ENCODE measurements around the gene SIGLEC10.

SIGLEC10 gene

GRCh38 chr19:51391073-51391611 is 26.3 kb downstream of the SIGLEC10 start:
- DNase-seq, result no peak

DNA sequence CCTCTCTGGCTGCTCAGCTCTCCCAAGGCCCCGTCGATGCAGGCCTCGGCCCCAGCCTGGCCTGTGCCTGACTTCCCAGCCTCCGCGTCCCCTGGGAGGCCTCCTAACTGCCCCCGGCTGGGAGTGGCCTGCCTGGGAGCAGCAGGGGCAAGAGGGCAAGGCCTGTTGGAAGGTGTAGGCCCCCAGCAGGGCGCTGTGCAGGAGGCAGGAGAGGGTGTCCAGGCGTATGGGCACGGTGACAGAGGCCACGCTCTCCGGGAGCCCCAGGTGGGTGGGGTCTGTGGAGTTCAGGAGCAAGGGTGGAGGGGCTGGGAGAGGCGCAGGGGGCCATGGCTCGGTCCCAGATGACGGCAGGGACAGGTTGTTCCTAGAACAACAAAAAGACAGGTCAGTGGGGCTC is 28.3 kb downstream of the SIGLEC10 start:
- no peak for DNase-seq

DNA sequence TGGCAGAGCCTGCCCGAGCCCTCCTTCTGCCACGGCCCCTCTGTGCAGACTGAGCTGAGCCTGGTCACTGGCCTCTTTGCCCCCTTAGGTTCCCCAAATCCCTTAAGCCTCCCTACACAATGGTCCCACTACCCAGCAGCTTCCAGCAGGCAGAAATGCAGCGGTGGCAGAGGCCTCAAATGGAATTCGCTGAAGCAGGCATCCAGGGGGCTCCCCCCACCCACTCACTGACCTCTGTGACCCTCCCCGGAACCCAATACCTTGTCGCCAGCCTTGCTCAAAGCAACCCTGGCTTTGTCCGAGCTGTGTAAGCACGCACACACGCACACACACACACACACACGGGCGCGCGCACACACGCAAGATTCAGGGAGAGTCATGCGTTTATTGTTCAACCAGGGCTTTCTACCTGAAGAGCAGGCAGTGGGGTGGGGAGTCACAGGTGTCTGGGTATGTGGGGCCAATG is 29.5 kb downstream of the SIGLEC10 start, which contains the start of gene LIM2:
TSS of gene LIM2 (minus strand) at position 51 of the 466 bp plus-strand sequence. CDS start 531 bp downstream, outside the sequence.
- DNase-seq, result no peak

DNA sequence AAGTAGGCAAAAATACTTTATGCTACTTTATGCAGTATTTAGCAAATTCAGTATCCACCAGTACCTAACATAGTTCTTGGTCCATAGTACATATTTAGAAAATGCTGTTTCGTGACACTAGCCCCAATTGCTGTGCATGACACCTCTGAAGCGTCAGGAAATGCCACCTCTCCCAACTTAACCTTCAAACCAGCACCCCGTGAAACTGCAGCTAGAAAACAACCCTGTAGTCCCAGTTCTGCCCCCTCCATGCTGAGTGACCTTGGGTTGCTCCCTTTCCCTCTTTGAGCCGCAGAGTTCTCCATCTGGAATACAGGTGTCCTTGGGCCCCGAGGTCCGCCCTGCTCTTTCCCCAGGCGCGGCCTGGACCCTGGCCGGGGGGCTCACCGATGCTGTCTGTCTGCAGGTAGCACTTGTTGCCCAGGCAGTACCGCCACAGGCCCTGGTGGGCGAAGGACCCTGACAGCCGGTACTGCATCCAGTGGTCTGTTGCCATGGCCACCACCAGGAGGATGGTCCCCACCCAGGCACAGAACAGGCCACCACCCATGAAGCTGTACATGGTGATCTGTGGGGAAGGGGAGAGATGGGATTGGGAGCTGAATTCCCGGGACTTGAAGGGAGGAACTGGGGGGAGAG is 30.4 kb downstream of the SIGLEC10 start:
- peak; percentile 33 for DNase-seq

- no peak for DNase-seq
Measured at GRCh38 chr19:51382004-51382403, 35.4 kb downstream of the SIGLEC10 start.

- no peak for DNase-seq
Measured at GRCh38 chr19:51380379-51380778, 37.1 kb downstream of the SIGLEC10 start.

- DNase-seq, result no peak
Measured at GRCh38 chr19:51377422-51377821, 40.0 kb downstream of the SIGLEC10 start.

GRCh38 chr19:51375504-51376221 is 41.8 kb downstream of the SIGLEC10 start:
- peak; percentile 49 for DNase-seq

DNA sequence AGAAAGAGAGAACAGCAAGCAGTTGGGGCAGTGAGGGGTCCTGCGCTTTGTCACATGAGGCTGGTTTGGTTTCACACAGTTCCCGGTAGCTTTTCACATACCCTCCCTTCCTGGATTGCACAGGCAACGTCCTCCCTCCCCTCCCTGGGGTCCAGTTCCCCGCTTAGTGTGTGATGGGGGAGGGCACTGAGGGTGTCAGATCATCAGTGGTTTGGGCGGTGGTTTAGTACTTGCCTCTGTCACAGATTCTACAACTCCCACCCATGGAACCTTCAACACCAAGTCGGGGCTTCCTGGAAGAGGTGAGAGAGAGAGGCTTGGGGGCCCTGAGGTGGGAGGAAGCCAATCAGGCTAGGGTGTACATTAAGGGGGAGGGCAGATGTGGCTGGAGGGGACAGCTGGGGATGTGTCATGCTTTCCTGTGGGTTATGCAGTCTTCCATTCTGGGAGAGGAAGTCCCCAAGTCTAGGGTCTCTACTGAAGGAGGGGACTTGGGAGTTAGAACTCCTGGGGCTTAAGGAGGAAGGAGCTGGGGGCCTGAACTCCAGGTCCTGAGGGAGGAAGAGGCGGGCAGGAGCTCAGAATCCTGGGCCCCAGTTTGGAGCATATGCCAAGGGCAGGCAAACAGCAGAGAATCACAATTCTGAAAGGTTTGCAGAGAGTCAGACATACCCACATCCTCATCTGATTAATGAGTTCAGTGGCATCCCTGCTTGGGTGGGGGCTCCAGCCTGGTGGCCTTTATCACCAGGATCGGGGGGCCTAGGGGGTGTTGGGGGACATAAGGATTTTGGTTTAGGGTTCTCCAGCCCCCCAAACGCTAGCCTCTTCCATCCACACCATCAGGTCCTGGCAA is 44.6 kb downstream of the SIGLEC10 start, which contains the start of gene NKG7:
TSS of gene NKG7 (minus strand) at position 6 of the 856 bp plus-strand sequence. CDS start 119 bp downstream, outside the sequence.
- peak; percentile 83 for DNase-seq

- no peak for DNase-seq
Measured at GRCh38 chr19:51372021-51372648, 45.3 kb downstream of the SIGLEC10 start.

DNA sequence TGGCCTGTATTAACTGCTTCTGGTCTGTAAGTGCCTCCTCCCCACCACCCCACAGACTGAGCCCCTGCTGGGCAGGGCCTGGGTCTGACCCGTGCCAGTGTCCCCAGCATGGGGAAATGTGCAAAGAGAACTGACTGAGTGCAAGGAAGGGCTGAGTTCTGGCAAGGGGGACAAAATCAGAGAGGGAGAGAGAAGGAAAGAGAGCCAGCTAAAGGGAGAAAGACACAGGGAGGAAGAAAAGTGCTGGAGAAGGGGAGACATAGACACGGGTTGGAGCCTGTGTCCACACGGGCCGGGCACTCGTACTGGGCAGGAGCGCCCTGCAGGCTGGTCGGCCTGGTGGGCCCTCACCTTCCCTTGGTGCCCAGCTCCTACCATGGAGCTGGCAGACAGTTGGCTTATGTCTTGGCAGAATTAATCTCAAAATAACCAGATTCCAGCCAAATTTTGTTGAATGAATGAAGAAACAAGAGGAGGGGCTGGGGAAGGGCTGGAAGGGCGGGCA is 46.2 kb downstream of the SIGLEC10 start:
- DNase-seq, result no peak

DNA sequence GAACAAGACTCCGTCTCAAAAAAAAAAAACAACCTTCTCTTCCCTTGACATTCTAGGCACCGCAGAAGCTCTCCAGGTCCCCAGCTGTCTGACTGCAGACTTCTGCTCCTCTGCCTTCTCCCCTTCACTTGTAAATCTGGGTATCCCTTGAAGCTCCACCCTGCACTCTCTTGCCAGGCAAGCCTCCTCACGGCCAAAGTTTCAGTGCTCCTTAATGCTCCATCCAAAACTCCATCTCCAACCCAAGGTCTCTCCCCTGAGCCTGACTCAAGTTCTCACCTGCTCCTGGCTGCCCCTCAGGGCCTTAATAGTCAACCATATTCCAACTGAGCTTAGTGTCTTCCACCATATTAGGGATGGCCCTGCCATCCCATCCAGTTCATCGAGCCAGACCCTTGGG is 47.2 kb downstream of the SIGLEC10 start:
- no peak for DNase-seq

GRCh38 chr19:51368366-51369282 is 48.8 kb downstream of the SIGLEC10 start, which contains the start of gene CLDND2:
Gene CLDND2, minus strand, starts transcription at chr19:51369003. Its CDS starts 426 bp downstream, at chr19:51368577.
- peak; percentile 29 for DNase-seq

DNA sequence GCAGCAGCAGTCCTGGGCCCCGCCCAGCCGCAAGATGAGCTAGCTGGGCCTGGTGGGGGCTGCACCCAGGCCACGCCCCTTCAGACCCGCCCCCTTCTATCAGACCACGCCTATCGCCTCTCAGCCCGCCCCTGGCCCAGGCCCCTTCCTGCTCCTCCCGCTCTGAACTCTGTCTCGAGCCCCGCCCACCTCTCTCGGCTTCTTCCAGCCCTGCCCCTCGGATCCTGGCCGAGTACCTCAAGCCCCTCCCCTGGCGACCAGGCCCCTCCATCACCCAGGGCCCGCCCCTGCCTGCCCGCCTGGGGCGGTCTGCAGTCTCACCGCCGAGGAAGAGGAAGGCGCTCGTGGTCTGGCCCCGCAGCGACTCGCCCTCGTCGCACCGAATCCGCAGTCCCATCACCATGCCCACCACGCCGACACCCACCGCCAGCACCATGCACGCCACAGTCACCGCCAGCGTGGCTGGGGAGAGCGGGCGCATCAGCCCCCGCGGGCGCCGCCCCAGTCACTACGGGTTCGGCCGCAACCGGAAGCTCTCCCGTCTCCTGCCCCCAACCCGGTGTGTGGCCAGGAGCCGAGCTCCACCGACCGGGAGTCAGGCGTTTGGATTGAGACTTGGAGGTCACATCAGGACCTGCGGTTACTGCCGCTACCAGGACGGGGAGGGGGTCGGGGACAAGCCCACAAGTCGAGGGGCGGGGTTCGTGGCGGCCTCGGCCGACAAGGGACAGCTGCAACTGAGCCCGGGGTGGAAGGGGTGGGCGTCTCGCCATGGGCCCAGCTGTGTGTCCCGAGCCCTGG is 49.7 kb downstream of the SIGLEC10 start:
- peak; percentile 97 for DNase-seq

DNA sequence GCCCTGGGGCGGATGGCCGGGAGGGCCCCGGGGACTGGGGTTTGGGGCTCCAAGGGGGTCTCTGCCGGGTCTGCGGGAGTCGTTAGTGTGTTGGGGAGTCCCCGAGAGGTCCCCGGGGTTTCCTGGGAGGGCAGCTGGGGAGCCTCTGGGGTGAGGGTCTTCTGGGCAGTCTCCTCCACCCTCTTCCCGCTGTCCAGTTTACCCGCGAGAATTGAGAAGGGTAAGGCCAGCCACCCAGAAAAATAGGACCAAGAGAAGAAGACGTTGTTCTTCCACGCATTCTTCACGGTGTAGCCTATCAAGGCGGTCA is 50.2 kb downstream of the SIGLEC10 start:
- no peak for DNase-seq

DNA sequence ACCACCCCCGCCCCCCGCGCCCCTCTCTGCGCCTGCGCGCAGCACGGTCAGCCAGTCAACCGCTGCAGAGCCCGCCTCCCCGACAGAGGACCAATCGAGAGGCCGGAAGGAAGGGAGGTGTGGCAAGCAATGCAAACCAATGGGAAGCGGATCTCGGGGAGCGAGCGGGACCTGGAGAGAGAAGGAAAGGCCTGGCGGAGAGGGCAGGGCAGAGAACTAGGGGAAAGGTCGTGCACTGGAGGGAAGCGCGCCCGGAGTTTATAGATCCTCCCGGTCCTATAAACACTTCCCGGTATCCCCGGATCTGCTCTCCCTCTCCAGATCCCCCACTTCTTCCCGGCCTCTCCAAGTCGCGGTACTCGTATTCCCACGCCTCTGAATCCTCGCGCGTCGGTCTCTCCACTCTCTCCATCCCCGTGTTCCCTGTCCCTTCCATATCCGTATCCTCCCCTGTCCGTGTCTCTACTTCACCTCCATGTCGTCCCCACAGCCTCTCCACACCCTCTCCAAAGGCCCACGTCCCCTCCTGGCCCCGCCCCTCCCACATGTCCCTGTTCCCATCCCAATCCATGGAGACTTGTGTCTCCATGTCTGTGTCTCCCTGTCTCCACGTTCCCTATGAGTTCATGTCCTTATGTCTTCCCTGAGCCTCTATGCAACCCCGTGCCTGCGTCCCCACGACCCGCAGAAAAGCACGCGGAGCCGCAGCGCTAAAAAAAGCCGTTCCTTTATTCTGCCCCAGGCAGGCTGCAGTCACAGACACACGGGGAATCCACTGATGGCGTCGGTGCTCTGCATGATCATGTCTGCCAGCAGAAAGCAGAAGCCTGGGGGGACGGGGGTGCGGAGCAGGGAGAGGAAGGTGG is 50.8 kb downstream of the SIGLEC10 start:
- DNase-seq, result peak; percentile 94

DNA sequence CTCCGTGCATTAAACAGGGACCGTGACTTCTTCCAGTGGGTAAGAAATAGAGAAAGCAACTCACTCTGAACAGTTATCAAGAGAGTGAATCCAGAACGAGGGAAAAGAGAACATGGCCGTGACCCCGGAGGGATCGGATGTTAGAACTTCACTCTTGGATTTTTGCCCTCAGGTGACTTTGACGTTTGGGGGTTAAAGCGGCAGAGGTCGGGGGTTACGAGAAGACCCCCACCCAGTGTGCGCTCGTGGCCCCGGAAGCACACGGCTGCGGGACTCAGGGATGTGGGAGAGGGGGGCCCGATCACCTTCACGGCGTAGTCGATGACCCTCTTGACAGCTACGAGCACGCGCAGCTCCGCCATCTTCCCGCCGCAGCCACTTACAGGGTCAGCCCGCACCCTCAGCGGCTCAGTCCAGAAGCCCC is 51.5 kb downstream of the SIGLEC10 start, which contains the start of gene ETFB:
TSS of gene ETFB (minus strand) at position 424 of the 424 bp plus-strand sequence. CDS start at position 362, 62 bp downstream.
- no peak for DNase-seq

DNA sequence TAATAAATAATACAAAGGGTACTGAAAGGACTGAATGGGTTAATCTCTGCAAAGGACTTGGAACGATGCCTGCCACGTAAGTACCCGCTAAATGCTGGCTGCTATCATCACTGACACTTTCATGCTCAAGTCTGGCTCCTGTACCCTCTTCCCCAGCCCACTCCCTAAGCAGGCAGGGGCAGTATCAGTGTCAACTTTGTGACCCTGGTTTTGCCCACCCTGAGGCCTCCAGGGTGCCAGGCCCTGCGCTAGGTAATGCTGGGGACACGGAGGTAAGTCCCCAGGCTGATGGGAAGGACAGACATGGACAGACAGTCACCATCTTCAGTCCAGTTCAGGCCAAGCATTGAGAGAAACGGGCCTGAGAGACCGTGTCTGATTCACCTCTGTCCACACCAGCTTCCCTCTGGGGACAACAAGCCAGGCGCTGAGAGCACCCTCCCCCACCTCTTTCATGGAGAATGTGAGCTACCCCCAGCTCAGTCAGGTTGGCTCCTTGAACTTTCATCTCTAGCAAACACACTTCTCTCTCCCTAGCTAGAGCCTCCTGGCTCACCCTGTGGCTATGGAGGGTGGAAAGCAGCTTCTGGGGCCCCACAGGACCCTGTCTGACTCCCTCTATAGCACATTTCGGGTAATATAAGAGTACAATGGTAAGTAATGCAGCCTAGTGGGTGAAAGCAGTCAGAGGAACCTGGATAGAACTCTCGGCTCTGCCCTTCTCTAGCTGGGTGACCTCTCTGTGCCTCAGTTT is 52.1 kb downstream of the SIGLEC10 start:
- DNase-seq, result peak; percentile 38

All from CD4-positive, alpha-beta T cell treated with Interleukin-12 subunit alpha and Interleukin-12 subunit beta, for 1 hour (primary cell).